Activated CD8-positive, alpha-beta memory T cell treated with anti-CD3 and anti-CD28 coated beads, Interleukin-2, amount 10 ng/mL, durations not matched to agents 7 days and 5 days (primary cell): ENCODE measurements around the gene XRCC5. TPM values are rescaled to one million over a fixed set of nuclear protein-coding genes. Genes with fewer than 3 reads are reported as not detected.

ENCODE experiments used
- ATAC-seq: fragments of 150-1000 bp; cut with Tn5 transposase; one replicate; pipeline ENCODE4 v1.10.0; 2021; ENCODE audit warnings: moderate library complexity
- CTCF ChIA-PET: fragments of 350-600 bp; sonication (Branson Sonifier 250); formaldehyde crosslinking; loops from one replicate; lab custom pipeline; 2021; ENCODE audit warnings: antibody characterized with exemption; lab: Charles Lee
- DNase-seq: peaks from one replicate; pipeline ENCODE4 v3.0.0-alpha.2; 2020
- H3K27ac Mint-ChIP-seq: one replicate; pipeline ENCODE4 v1.8.0; 2021; ENCODE audit warnings: mild to moderate bottlenecking, mixed read lengths
- H3K27me3 Mint-ChIP-seq: one replicate; pipeline ENCODE4 v1.8.0; 2021; ENCODE audit warnings: mixed read lengths
- H3K36me3 Mint-ChIP-seq: one replicate; pipeline ENCODE4 v1.8.0; 2021; ENCODE audit warnings: mild to moderate bottlenecking, mixed read lengths
- H3K4me1 Mint-ChIP-seq: one replicate; pipeline ENCODE4 v1.8.0; 2021; ENCODE audit warnings: mixed read lengths
- H3K4me3 Mint-ChIP-seq: one replicate; pipeline ENCODE4 v1.8.0; 2021; ENCODE audit warnings: mild to moderate bottlenecking, moderate library complexity, mixed read lengths
- H3K9me3 Mint-ChIP-seq: one replicate; pipeline ENCODE4 v1.8.0; 2022; ENCODE audit warnings: low read depth, mixed read lengths
- total RNA-seq, 2 experiments: library from RNA; stranded (reverse); gene quantifications; one replicate each; pipeline ENCODE4 v1.2.3, GENCODE V29; 2021

The XRCC5 gene
- total RNA-seq, 2 experiments from 2014 or later, result 307 to 424 TPM

GRCh38 chr2:216245391-216245975, 136.3 kb downstream of the XRCC5 start:
- ATAC-seq (no peak), DNase-seq (no peak)
- H3K4me1 Mint-ChIP-seq, result no peaks in the 10 kb centered on the region
- H3K36me3 Mint-ChIP-seq, result no peaks in the 10 kb centered on the region
- no peak overlapping the region for H3K4me3 Mint-ChIP-seq
- CTCF ChIA-PET, result no interaction called here
- H3K27me3 Mint-ChIP-seq, result peaks cover 9% of the 10 kb centered on the region
- no peak overlapping the region for H3K27ac Mint-ChIP-seq
- peaks cover 4% of the 10 kb centered on the region for H3K9me3 Mint-ChIP-seq

GRCh38 chr2:216246766-216247165, 137.6 kb downstream of the XRCC5 start:
- H3K27me3 Mint-ChIP-seq, result peaks cover 9% of the 10 kb centered on the region
- peaks cover 4% of the 10 kb centered on the region for H3K9me3 Mint-ChIP-seq
- no peak overlapping the region for H3K4me3 Mint-ChIP-seq
- no peak overlapping the region for H3K27ac Mint-ChIP-seq
- no peak for DNase-seq
- no peaks in the 10 kb centered on the region for H3K4me1 Mint-ChIP-seq
- no peak for ATAC-seq
- CTCF ChIA-PET, result no interaction called here
- no peaks in the 10 kb centered on the region for H3K36me3 Mint-ChIP-seq

Other genes with a start within 250 kb of the XRCC5 start
- 10 to 100 TPM; 16.2 to 26.7 TPM for gene MREG, start 95.8 kb upstream of the XRCC5 start, total RNA-seq
- gene PECR, start 27.5 kb upstream of the XRCC5 start, total RNA-seq, result 10 to 100 TPM; 21.6 to 31.9 TPM
- gene TMEM169, start 27.4 kb upstream of the XRCC5 start, total RNA-seq, result 1 to 10 TPM in 1 of 2 experiments, under 1 TPM in 1; 0.75 to 1.1 TPM